Body of pancreas (tissue), 4 donors: Measurements from ENCODE around the gene SNCAIP. TPM values are rescaled to one million over a fixed set of nuclear protein-coding genes. Genes with fewer than 3 reads are reported as not detected.

Experiments
- ATAC-seq: fragments of 150-250 bp; one replicate; pipeline ENCODE4 v1.9.1; 2016
- DNase-seq, 4 donors: peaks; one replicate each; pipeline ENCODE4 v3.0.0-alpha.2; 2019
- H3K27ac ChIP-seq, 4 donors: fragments of 200-600 bp; sonication (generic); 1 replicate in 3 of 4; 2 replicates in 1 of 4; pipeline versions ENCODE4 v1.5.1 to v1.6.1; 2016 to 2019; ENCODE audit warnings: mild to moderate bottlenecking in 1 of 4, mixed read lengths in 1 of 4, moderate library complexity in 1 of 4
- H3K27me3 ChIP-seq, 2 donors: fragments of 200-600 bp; sonication (generic); one replicate each; pipeline ENCODE4 v1.6.0; 2016; ENCODE audit warnings: mild to moderate bottlenecking in 1 of 2
- H3K36me3 ChIP-seq, 2 donors: fragments of 200-600 bp; sonication (generic); replicated peaks in 1 of 2; 2 replicates each; pipeline ENCODE4 v1.5.1; 2016; ENCODE audit warnings: low read depth in 2 of 2; ENCODE audit not compliant: insufficient read depth in 1 of 2
- H3K4me1 ChIP-seq: fragments of 200-600 bp; sonication (generic); one replicate; pipeline ENCODE4 v1.6.0; 2016
- H3K4me3 ChIP-seq, 2 donors: fragments of 200-600 bp; sonication (generic); 1 replicate in 1 of 2; 2 replicates in 1 of 2; pipeline ENCODE4 v1.5.1; 2016 to 2019
- H3K9me3 ChIP-seq, 3 donors: fragments of 200-600 bp; sonication (generic); 1 replicate in 2 of 3; 2 replicates in 1 of 3; pipeline ENCODE4 v1.5.1; 2016
- CTCF ChIP-seq, 7 experiments: fragments of 450-650 bp in 4 of 7; fragments of 200-600 bp in 3 of 7; sonication (generic) in 3 of 7; IDR thresholded peaks; one replicate each; pipeline ENCODE4 v1.5.1; 2016 to 2019; ENCODE audit warnings: antibody characterized with exemption in 7 of 7
- POLR2A ChIP-seq, 3 donors: fragments of 450-650 bp; IDR thresholded peaks; one replicate each; pipeline ENCODE4 v1.6.1; 2016; ENCODE audit warnings: antibody characterized with exemption in 3 of 3, mild to moderate bottlenecking in 2 of 3
- WGBS, 2 donors: methylation state at CpG; one replicate each; pipeline ENCODE4 v1.1.5; 2017; 5-methylcytosine and 5-hydroxymethylcytosine counted together
- intact Hi-C: fragments of 100-400 bp; cut with DNase I; formaldehyde crosslinking; loops from one replicate; pipeline ENCODE4 v1.15.1; 2023
- total RNA-seq, 2 donors: library from RNA; depleted of rRNA; stranded (reverse); fragments of >200 nt; gene quantifications; one replicate each; pipeline ENCODE4 v1.1.0, GENCODE V29; 2016

Gene SNCAIP
- total RNA-seq, 2 donors from 2014 or later = 1.3 to 2.6 TPM

- TF ChIP-seq CTCF (IDR thresholded peaks at IDR 0.05) (no peak), POLR2A (IDR thresholded peaks at IDR 0.05) (no peak)
- Histone ChIP-seq H3K4me3 (no peak overlapping the region), H3K4me1 (no peaks in the 10 kb centered on the region), H3K36me3 (no peaks in the 10 kb centered on the region), H3K27ac (no peak overlapping the region), H3K9me3 (no peaks in the 10 kb centered on the region), H3K27me3 (no peaks in the 10 kb centered on the region)
- ATAC-seq = no peak
- DNase-seq = no peak
- 37 to 39% methylated on average over 1 of the region's 1 CpG for WGBS, 2 donors
- intact Hi-C loops = no loop called here
Observed at GRCh38 chr5:122442938-122443337, 130.9 kb downstream of the SNCAIP start.

- no peak overlapping the region for H3K27ac ChIP-seq
- WGBS, 2 donors = 80 to 88% methylated on average over 3 to 5 of the region's 5 CpGs
Observed at GRCh38 chr5:122444411-122444810, 132.4 kb downstream of the SNCAIP start.

DNA sequence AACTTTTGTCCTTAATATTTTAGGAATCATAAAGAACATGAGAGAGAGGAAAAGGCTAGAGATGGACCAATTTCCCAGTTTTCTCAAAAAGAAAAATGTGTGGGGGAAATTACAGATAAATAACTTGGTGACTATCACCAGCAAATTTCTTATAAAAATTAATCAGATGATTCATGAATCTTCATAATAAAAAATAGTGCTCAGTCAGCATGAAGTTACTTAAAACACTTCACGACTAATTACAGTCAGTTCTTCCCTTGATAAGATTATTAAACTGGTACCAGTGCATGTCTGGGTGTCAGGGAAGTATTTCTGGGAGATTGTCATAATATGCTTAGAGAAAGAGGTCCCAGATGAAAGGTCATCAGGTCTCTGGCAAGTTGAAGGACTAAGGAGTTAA lies 133.0 kb downstream of the SNCAIP start:
- Histone ChIP-seq H3K4me3 (no peak overlapping the region), H3K4me1 (no peaks in the 10 kb centered on the region), H3K27ac (no peak overlapping the region), H3K36me3 (no peaks in the 10 kb centered on the region), H3K9me3 (no peaks in the 10 kb centered on the region), H3K27me3 (no peaks in the 10 kb centered on the region)
- ATAC-seq = no peak
- TF ChIP-seq CTCF (IDR thresholded peaks at IDR 0.05) (no peak), POLR2A (IDR thresholded peaks at IDR 0.05) (no peak)
- WGBS, 2 donors = 64% methylated on average over 1 of the region's 1 CpG
- no peak for DNase-seq
- intact Hi-C loops = no loop called here

More at GRCh38 chr5:122444411-122444810, 132.4 kb downstream of the SNCAIP start:
- TF ChIP-seq CTCF (IDR thresholded peaks at IDR 0.05) = no peak
- ATAC-seq = no peak
- no peak overlapping the region for H3K4me3 ChIP-seq
- H3K27me3 ChIP-seq = no peaks in the 10 kb centered on the region
- H3K9me3 ChIP-seq = no peaks in the 10 kb centered on the region
- H3K4me1 ChIP-seq = no peaks in the 10 kb centered on the region
- intact Hi-C loops = no loop called here
- no peaks in the 10 kb centered on the region for H3K36me3 ChIP-seq
- DNase-seq = no peak

GRCh38 chr5:122447072-122447471 lies 135.0 kb downstream of the SNCAIP start:
- H3K4me3 ChIP-seq = no peak overlapping the region
- 74 to 80% methylated on average over 3 of the region's 3 CpGs for WGBS, 2 donors
- no peak overlapping the region for H3K27ac ChIP-seq
- no peaks in the 10 kb centered on the region for H3K9me3 ChIP-seq
- ATAC-seq (no peak), DNase-seq (no peak)
- no peaks in the 10 kb centered on the region for H3K36me3 ChIP-seq
- no peaks in the 10 kb centered on the region for H3K4me1 ChIP-seq
- intact Hi-C loops = no loop called here
- H3K27me3 ChIP-seq = no peaks in the 10 kb centered on the region
- TF ChIP-seq POLR2A (IDR thresholded peaks at IDR 0.05) = no peak
- TF ChIP-seq CTCF (IDR thresholded peaks at IDR 0.05) = no peak

DNA sequence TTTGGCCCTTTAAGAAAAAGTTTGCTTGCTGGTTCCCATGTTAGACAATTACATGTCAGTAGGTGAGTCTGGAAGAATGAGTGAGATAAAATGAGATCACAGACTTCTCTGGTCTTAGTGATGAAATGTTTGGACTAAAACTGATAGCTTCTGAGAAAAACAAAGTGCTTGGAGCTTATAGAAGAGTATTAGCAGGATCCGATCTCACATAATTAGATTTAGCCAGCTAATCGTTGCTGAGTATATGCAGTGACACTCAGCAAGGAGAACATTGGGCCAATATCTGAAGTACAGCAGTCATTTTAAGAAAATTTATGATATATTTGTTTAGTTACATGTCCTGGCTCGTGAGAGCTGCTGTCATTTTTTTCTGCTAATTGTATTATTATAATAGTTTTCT lies 135.8 kb downstream of the SNCAIP start:
- Histone ChIP-seq H3K27ac (no peak overlapping the region), H3K27me3 (no peaks in the 10 kb centered on the region), H3K4me1 (no peaks in the 10 kb centered on the region), H3K9me3 (no peaks in the 10 kb centered on the region), H3K36me3 (no peaks in the 10 kb centered on the region), H3K4me3 (no peak overlapping the region)
- ATAC-seq = no peak
- DNase-seq = no peak
- WGBS, 2 donors = 53 to 62% methylated on average over 3 of the region's 3 CpGs
- intact Hi-C loops = no loop called here
- TF ChIP-seq CTCF (IDR thresholded peaks at IDR 0.05) (no peak), POLR2A (IDR thresholded peaks at IDR 0.05) (no peak)
